Hepatocyte (in vitro differentiated cells): ENCODE measurements around the gene TLR8.

Experiments
- EZH2 ChIP-seq: fragments of 200-600 bp; sonication (generic); IDR thresholded peaks from 2 replicates; pipeline ENCODE4 v1.6.1; 2016; ENCODE audit warnings: antibody characterized with exemption, mild to moderate bottlenecking, borderline replicate concordance
- EZH2phosphoT487 ChIP-seq: fragments of 200-600 bp; sonication (generic); IDR thresholded peaks from one replicate; pipeline ENCODE4 v1.6.1; 2018; ENCODE audit warnings: antibody characterized with exemption, mild to moderate bottlenecking, low read depth, moderate library complexity; ENCODE audit not compliant: unreplicated experiment, severe bottlenecking
- TF ChIP-seq, protein P1 (sequence below): fragments of 200-600 bp; sonication (generic); IDR thresholded peaks from 2 replicates; pipeline ENCODE4 v1.5.1; 2016; ENCODE audit warnings: antibody characterized with exemption, mild to moderate bottlenecking; ENCODE audit not compliant: poor library complexity

DNA sequence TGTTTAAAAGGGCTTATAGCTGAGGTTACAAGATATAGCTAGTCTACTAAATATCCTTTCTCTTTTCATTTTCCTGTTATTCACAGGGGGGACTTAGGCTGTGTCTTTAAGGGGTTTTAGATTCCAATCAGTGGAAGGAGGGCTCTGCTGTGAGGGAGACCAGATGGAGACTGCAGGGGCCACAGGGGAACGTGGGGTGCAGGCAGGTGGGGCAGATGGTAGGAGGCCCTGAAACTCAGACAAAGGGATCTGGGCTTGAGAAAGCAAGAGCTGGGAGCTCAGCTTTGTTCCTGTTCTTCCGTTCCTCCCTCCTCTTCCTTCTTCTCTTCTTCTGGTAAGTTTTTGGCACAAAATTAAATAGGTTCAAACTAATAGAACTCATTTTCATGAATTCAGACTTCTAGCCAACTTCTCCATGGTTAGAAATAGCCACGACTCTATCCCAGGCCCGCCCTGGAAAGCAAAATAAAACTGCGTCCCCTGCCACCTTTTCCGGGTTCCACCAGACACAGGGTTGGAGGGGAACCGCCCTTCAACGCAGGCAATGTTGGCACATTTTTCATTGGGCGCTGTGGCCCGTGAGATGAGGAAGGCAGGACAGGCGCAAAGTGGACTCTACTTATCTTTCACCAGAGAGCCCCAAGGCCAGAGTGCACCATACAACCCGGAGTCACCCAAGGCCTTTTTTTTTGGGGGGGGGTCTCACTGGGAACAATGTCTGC lies 65.0 kb downstream of the TLR8 start:
- TF ChIP-seq, protein P1, sequence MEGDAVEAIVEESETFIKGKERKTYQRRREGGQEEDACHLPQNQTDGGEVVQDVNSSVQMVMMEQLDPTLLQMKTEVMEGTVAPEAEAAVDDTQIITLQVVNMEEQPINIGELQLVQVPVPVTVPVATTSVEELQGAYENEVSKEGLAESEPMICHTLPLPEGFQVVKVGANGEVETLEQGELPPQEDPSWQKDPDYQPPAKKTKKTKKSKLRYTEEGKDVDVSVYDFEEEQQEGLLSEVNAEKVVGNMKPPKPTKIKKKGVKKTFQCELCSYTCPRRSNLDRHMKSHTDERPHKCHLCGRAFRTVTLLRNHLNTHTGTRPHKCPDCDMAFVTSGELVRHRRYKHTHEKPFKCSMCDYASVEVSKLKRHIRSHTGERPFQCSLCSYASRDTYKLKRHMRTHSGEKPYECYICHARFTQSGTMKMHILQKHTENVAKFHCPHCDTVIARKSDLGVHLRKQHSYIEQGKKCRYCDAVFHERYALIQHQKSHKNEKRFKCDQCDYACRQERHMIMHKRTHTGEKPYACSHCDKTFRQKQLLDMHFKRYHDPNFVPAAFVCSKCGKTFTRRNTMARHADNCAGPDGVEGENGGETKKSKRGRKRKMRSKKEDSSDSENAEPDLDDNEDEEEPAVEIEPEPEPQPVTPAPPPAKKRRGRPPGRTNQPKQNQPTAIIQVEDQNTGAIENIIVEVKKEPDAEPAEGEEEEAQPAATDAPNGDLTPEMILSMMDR: no peak
- TF ChIP-seq EZH2phosphoT487: no peak
- TF ChIP-seq EZH2: no peak
